ENCODE measurements around the gene PCDH12. TPM values are rescaled to one million over a fixed set of nuclear protein-coding genes. Genes with fewer than 3 reads are reported as not detected.

Gene PCDH12
- polyA plus RNA-seq, 1 donor (not counting 4 experiments of a cell fraction or from before 2014, with no cell fraction given), result 0.01 TPM

DNA sequence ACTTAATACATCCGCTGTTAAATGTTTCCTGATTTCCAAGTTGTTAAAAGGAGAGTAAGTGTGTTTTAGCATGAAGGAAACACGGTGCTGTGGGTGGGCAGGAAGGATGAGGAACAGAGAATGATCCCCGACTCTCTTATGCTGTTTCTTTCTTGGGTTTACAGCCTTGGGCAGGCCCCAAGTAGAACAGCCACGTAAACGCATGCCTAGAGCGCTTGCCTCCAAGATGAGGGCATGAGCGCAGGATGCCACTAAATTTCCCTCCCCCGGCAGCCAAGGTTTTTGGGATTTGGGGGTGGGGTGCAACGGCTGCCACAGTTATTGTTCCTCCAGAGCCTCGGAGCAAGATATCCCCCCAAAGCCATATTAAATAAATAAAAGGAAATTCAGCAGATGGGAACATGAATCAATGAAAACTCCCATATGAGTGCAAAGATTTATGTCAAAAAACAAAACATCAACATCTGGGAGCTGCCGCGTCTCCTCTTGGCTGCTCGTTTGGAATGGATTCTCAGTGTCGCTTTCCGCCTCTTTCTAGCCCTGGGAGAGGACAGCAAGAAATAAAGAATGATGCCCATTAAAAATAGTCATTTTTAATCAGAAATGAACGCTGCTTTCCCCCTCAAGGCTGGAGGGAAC is 44.3 kb downstream of the PCDH12 start:
- Histone ChIP-seq H2AFZ (ENCODE audit: control insufficient read depth, low read length) (no peak overlapping the region), H3K36me3 (ENCODE audit: control insufficient read depth in 2 of 2, extremely low read depth in 1 of 2, insufficient read depth in 2 of 2, low read length in 2 of 2) (no peaks in the 10 kb centered on the region), H3K27me3 (ENCODE audit: control insufficient read depth, extremely low read depth, insufficient read depth, low read length) (peaks cover 14% of the 10 kb centered on the region), H3K9me3 (ENCODE audit: control insufficient read depth, low read depth, low read length) (no peaks in the 10 kb centered on the region), H4K20me1 (ENCODE audit: control insufficient read depth, extremely low read depth, insufficient read depth, low read length) (no peaks in the 10 kb centered on the region), H3K79me2 (ENCODE audit: control insufficient read depth, insufficient read depth, low read length) (no peaks in the 10 kb centered on the region), H3K4me2 (ENCODE audit: control insufficient read depth, extremely low read depth, insufficient read depth, low read depth, low read length) (peak overlapping the region; percentile 55), H3K4me3 (ENCODE audit: control insufficient read depth in 2 of 3, extremely low read depth in 1 of 3, insufficient read depth in 2 of 3, low read depth in 1 of 3, low read length in 3 of 3) (peak overlapping the region in 1 of 3 experiments; percentile 9), H3K9ac (ENCODE audit: control insufficient read depth, extremely low read depth, insufficient read depth, low read length) (no peak overlapping the region), H3K4me1 (ENCODE audit: control insufficient read depth, extremely low read depth, insufficient read depth, low read length) (peaks cover 8% of the 10 kb centered on the region), H3K27ac (ENCODE audit: control insufficient read depth, insufficient read depth, low read length) (no peak overlapping the region), H3K9me1 (ENCODE audit: control insufficient read depth, extremely low read depth, insufficient read depth, low read length) (no peaks in the 10 kb centered on the region)
- no peak for TF ChIP-seq CTCF (optimal IDR thresholded peaks at IDR 0.05 in 1 of 3, IDR thresholded peaks at IDR 0.05 in 1 of 3, conservative IDR thresholded peaks at IDR 0.05 in 1 of 3; ENCODE audit: extremely low read depth in 1 of 3, insufficient read depth in 2 of 3, low read length in 3 of 3)
- no peak for TF ChIP-seq EZH2 (IDR thresholded peaks at IDR 0.05; ENCODE audit: low read length)
- FAIRE-seq (no peak), DNase-seq (ENCODE audit: low read depth, low spot score) (no peak)
- dilution Hi-C loops (cut with MboI; ENCODE audit: extremely low pct_ligation_motif_present, low sequenced_read_pairs), result no loop called here

DNA sequence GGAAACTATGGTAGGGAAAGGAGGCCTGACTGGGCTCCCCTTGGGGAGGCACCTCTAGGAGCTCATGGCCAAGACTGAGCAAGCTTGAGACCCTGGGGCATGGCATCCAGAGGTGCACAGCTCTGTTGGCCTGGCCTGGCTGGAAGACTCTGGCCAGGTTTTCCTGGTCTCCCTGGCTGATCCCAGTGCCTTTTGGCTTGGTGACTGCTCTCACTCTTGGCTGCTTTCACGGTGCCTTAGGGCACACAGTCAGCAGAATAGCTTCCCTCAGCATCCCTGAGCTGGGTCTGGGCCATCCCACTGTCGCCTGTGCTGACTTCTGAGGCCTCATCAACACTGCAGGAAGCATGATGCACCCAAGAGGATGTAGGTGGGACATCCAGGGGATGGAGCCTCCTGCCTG is 47.7 kb downstream of the PCDH12 start:
- Histone ChIP-seq H3K4me3 (ENCODE audit: control insufficient read depth in 2 of 3, extremely low read depth in 1 of 3, insufficient read depth in 2 of 3, low read depth in 1 of 3, low read length in 3 of 3) (no peak overlapping the region), H2AFZ (ENCODE audit: control insufficient read depth, low read length) (no peak overlapping the region), H3K4me2 (ENCODE audit: control insufficient read depth, extremely low read depth, insufficient read depth, low read depth, low read length) (no peak overlapping the region), H3K79me2 (ENCODE audit: control insufficient read depth, insufficient read depth, low read length) (no peaks in the 10 kb centered on the region), H3K4me1 (ENCODE audit: control insufficient read depth, extremely low read depth, insufficient read depth, low read length) (peaks cover 8% of the 10 kb centered on the region), H3K9me3 (ENCODE audit: control insufficient read depth, low read depth, low read length) (no peaks in the 10 kb centered on the region), H3K27me3 (ENCODE audit: control insufficient read depth, extremely low read depth, insufficient read depth, low read length) (peaks cover 14% of the 10 kb centered on the region), H3K27ac (ENCODE audit: control insufficient read depth, insufficient read depth, low read length) (no peak overlapping the region), H4K20me1 (ENCODE audit: control insufficient read depth, extremely low read depth, insufficient read depth, low read length) (no peaks in the 10 kb centered on the region), H3K9ac (ENCODE audit: control insufficient read depth, extremely low read depth, insufficient read depth, low read length) (no peak overlapping the region), H3K36me3 (ENCODE audit: control insufficient read depth in 2 of 2, extremely low read depth in 1 of 2, insufficient read depth in 2 of 2, low read length in 2 of 2) (no peaks in the 10 kb centered on the region), H3K9me1 (ENCODE audit: control insufficient read depth, extremely low read depth, insufficient read depth, low read length) (no peaks in the 10 kb centered on the region)
- TF ChIP-seq EZH2 (IDR thresholded peaks at IDR 0.05; ENCODE audit: low read length), result no peak
- TF ChIP-seq CTCF (optimal IDR thresholded peaks at IDR 0.05 in 1 of 3, IDR thresholded peaks at IDR 0.05 in 1 of 3, conservative IDR thresholded peaks at IDR 0.05 in 1 of 3; ENCODE audit: extremely low read depth in 1 of 3, insufficient read depth in 2 of 3, low read length in 3 of 3), result no peak
- DNase-seq (ENCODE audit: low read depth, low spot score), result no peak
- FAIRE-seq, result peak; percentile 79
- dilution Hi-C loops (cut with MboI; ENCODE audit: extremely low pct_ligation_motif_present, low sequenced_read_pairs), result no loop called here

Measured in keratinocyte (primary cell).